DOHH2 (cell line): Measurements from ENCODE around the gene TRAF3.

Source experiments
- CTCF ChIP-seq: fragments of 200-600 bp; sonication (generic); IDR thresholded peaks from one replicate; pipeline ENCODE4 v1.5.1; 2014; ENCODE audit warnings: antibody characterized with exemption, mild to moderate bottlenecking, low read depth, low read length; ENCODE audit not compliant: poor library complexity, severe bottlenecking
- EZH2phosphoT487 ChIP-seq: fragments of 200-600 bp; sonication (generic); IDR thresholded peaks from 2 replicates; pipeline ENCODE4 v1.6.1; 2017; ENCODE audit warnings: borderline replicate concordance, mild to moderate bottlenecking, antibody characterized with exemption, low read length, moderate library complexity, mixed read lengths

GRCh38 chr14:102867826-102868580, 90.8 kb downstream of the TRAF3 start:
- TF ChIP-seq CTCF (no peak), EZH2phosphoT487 (no peak)
